ENCODE data around the gene FGF22. TPM values are rescaled to one million over a fixed set of nuclear protein-coding genes. Genes with fewer than 3 reads are reported as not detected.

The FGF22 gene
- total and polyA plus RNA-seq, 2 of the 13 experiments (the other 11 are each of a cell fraction or from before 2014, with no cell fraction given) = 0.24 TPM; not detected in 1

- TF ChIP-seq, protein P1, sequence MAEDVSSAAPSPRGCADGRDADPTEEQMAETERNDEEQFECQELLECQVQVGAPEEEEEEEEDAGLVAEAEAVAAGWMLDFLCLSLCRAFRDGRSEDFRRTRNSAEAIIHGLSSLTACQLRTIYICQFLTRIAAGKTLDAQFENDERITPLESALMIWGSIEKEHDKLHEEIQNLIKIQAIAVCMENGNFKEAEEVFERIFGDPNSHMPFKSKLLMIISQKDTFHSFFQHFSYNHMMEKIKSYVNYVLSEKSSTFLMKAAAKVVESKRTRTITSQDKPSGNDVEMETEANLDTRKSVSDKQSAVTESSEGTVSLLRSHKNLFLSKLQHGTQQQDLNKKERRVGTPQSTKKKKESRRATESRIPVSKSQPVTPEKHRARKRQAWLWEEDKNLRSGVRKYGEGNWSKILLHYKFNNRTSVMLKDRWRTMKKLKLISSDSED (CRISPR knock-in tag; IDR thresholded peaks at IDR 0.05) = no peak
- TF ChIP-seq HDAC6 (IDR thresholded peaks at IDR 0.05; ENCODE audit: low read depth, low read length) (no peak), EED (CRISPR knock-in tag; IDR thresholded peaks at IDR 0.05) (0 out of 2 replicates have a peak, but pooled peaks have one; percentile 21), ZBTB1 (CRISPR knock-in tag; IDR thresholded peaks at IDR 0.05; ENCODE audit: borderline replicate concordance) (no peak), THAP9 (CRISPR knock-in tag; IDR thresholded peaks at IDR 0.05; ENCODE audit: borderline replicate concordance) (no peak), ZNF569 (CRISPR knock-in tag; IDR thresholded peaks at IDR 0.05; ENCODE audit: borderline replicate concordance) (no peak), TAF1 (CRISPR knock-in tag; IDR thresholded peaks at IDR 0.05) (no peak; the same call in 1 of the 2 replicates), NR0B2 (CRISPR knock-in tag; IDR thresholded peaks at IDR 0.05) (no peak), ARHGAP35 (CRISPR knock-in tag; IDR thresholded peaks at IDR 0.05; ENCODE audit: borderline replicate concordance) (no peak), ARNT (IDR thresholded peaks at IDR 0.05) (no peak), ZSCAN29 (CRISPR knock-in tag; conservative IDR thresholded peaks at IDR 0.05) (no peak), NCOA1 (CRISPR knock-in tag; IDR thresholded peaks at IDR 0.05) (no peak), ZNF460 (CRISPR knock-in tag; IDR thresholded peaks at IDR 0.05; ENCODE audit: borderline replicate concordance) (no peak), PRPF4 (IDR thresholded peaks at IDR 0.05; ENCODE audit: low read depth, low read length, poor library complexity, severe bottlenecking) (no peak)
- TF ChIP-seq, protein P2, sequence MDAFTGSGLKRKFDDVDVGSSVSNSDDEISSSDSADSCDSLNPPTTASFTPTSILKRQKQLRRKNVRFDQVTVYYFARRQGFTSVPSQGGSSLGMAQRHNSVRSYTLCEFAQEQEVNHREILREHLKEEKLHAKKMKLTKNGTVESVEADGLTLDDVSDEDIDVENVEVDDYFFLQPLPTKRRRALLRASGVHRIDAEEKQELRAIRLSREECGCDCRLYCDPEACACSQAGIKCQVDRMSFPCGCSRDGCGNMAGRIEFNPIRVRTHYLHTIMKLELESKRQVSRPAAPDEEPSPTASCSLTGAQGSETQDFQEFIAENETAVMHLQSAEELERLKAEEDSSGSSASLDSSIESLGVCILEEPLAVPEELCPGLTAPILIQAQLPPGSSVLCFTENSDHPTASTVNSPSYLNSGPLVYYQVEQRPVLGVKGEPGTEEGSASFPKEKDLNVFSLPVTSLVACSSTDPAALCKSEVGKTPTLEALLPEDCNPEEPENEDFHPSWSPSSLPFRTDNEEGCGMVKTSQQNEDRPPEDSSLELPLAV (CRISPR knock-in tag; conservative IDR thresholded peaks at IDR 0.05; ENCODE audit: low read depth) = no peak
- TF ChIP-seq, protein P3, sequence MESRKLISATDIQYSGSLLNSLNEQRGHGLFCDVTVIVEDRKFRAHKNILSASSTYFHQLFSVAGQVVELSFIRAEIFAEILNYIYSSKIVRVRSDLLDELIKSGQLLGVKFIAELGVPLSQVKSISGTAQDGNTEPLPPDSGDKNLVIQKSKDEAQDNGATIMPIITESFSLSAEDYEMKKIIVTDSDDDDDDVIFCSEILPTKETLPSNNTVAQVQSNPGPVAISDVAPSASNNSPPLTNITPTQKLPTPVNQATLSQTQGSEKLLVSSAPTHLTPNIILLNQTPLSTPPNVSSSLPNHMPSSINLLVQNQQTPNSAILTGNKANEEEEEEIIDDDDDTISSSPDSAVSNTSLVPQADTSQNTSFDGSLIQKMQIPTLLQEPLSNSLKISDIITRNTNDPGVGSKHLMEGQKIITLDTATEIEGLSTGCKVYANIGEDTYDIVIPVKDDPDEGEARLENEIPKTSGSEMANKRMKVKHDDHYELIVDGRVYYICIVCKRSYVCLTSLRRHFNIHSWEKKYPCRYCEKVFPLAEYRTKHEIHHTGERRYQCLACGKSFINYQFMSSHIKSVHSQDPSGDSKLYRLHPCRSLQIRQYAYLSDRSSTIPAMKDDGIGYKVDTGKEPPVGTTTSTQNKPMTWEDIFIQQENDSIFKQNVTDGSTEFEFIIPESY (CRISPR knock-in tag; IDR thresholded peaks at IDR 0.05) = no peak
- TF ChIP-seq, protein P4, sequence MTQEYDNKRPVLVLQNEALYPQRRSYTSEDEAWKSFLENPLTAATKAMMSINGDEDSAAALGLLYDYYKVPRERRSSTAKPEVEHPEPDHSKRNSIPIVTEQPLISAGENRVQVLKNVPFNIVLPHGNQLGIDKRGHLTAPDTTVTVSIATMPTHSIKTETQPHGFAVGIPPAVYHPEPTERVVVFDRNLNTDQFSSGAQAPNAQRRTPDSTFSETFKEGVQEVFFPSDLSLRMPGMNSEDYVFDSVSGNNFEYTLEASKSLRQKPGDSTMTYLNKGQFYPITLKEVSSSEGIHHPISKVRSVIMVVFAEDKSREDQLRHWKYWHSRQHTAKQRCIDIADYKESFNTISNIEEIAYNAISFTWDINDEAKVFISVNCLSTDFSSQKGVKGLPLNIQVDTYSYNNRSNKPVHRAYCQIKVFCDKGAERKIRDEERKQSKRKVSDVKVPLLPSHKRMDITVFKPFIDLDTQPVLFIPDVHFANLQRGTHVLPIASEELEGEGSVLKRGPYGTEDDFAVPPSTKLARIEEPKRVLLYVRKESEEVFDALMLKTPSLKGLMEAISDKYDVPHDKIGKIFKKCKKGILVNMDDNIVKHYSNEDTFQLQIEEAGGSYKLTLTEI (CRISPR knock-in tag; conservative IDR thresholded peaks at IDR 0.05) = no peak
Measured at GRCh38 chr19:679418-680286, 40.0 kb downstream of the FGF22 start (continued).
